ENCODE measurements around the gene DCST2.

The DCST2 gene

GRCh38 chr1:155010211-155010918, 23.2 kb downstream of the DCST2 start:
- TF ChIP-seq GATA3 (IDR thresholded peaks at IDR 0.05; ENCODE audit: low read depth, low read length) (no peak), GATA2 (IDR thresholded peaks at IDR 0.05; ENCODE audit: low read depth, low read length) (no peak)

- TF ChIP-seq GATA3 (IDR thresholded peaks at IDR 0.05; ENCODE audit: low read depth, low read length) (no peak), GATA2 (IDR thresholded peaks at IDR 0.05; ENCODE audit: low read depth, low read length) (no peak)
Observed at GRCh38 chr1:155009742-155010141, 23.8 kb downstream of the DCST2 start.

- no peak for TF ChIP-seq GATA2 (IDR thresholded peaks at IDR 0.05; ENCODE audit: low read depth, low read length)
- TF ChIP-seq GATA3 (IDR thresholded peaks at IDR 0.05; ENCODE audit: low read depth, low read length): no peak
Observed at GRCh38 chr1:155009221-155009711, 24.3 kb downstream of the DCST2 start.

- TF ChIP-seq GATA2 (IDR thresholded peaks at IDR 0.05; ENCODE audit: low read depth, low read length) (no peak), GATA3 (IDR thresholded peaks at IDR 0.05; ENCODE audit: low read depth, low read length) (no peak)
Observed at GRCh38 chr1:155008015-155008941, 25.3 kb downstream of the DCST2 start.

GRCh38 chr1:155007251-155007828, 26.2 kb downstream of the DCST2 start:
- TF ChIP-seq GATA2 (IDR thresholded peaks at IDR 0.05; ENCODE audit: low read depth, low read length) (no peak), GATA3 (IDR thresholded peaks at IDR 0.05; ENCODE audit: low read depth, low read length) (no peak)

- TF ChIP-seq GATA2 (IDR thresholded peaks at IDR 0.05; ENCODE audit: low read depth, low read length): no peak
- no peak for TF ChIP-seq GATA3 (IDR thresholded peaks at IDR 0.05; ENCODE audit: low read depth, low read length)
Observed at GRCh38 chr1:155006601-155007101, 26.9 kb downstream of the DCST2 start.

GRCh38 chr1:155005076-155006011, 28.2 kb downstream of the DCST2 start:
- TF ChIP-seq GATA3 (IDR thresholded peaks at IDR 0.05; ENCODE audit: low read depth, low read length) (no peak), GATA2 (IDR thresholded peaks at IDR 0.05; ENCODE audit: low read depth, low read length) (no peak)

GRCh38 chr1:155004352-155005075, 29.1 kb downstream of the DCST2 start:
- no peak for TF ChIP-seq GATA2 (IDR thresholded peaks at IDR 0.05; ENCODE audit: low read depth, low read length)
- no peak for TF ChIP-seq GATA3 (IDR thresholded peaks at IDR 0.05; ENCODE audit: low read depth, low read length)

GRCh38 chr1:155003766-155004351, 29.7 kb downstream of the DCST2 start:
- TF ChIP-seq GATA2 (IDR thresholded peaks at IDR 0.05; ENCODE audit: low read depth, low read length): no peak

GRCh38 chr1:155003227-155003765, 30.3 kb downstream of the DCST2 start:
- TF ChIP-seq GATA3 (IDR thresholded peaks at IDR 0.05; ENCODE audit: low read depth, low read length) (no peak), GATA2 (IDR thresholded peaks at IDR 0.05; ENCODE audit: low read depth, low read length) (no peak)

GRCh38 chr1:155002464-155003226, 30.9 kb downstream of the DCST2 start, which contains the start of gene ZBTB7B:
Gene ZBTB7B, plus strand, starts transcription at chr1:155002802. Its CDS starts 11,859 bp downstream, at chr1:155014661.
- TF ChIP-seq GATA2 (IDR thresholded peaks at IDR 0.05; ENCODE audit: low read depth, low read length) (no peak), GATA3 (IDR thresholded peaks at IDR 0.05; ENCODE audit: low read depth, low read length) (no peak)

Measured in SH-SY5Y (cell line).